CD14-positive monocyte (primary cell): Measurements from ENCODE around the gene IRX4. TPM values are rescaled to one million over a fixed set of nuclear protein-coding genes. Genes with fewer than 3 reads are reported as not detected.

Source experiments
- DNase-seq, 3 donors: peaks; one replicate each; pipeline ENCODE4 v3.0.0-alpha.2; 2011 to 2022
- H2AFZ ChIP-seq: 2 replicates; pipeline ENCODE4 v1.6.0; 2012; ENCODE audit warnings: mild to moderate bottlenecking, low read depth, low read length, inconsistent platforms; ENCODE audit not compliant: insufficient read depth, poor library complexity, severe bottlenecking
- H3K27ac ChIP-seq, 2 donors: 1 replicate in 1 of 2; 2 replicates in 1 of 2; pipeline ENCODE4 v1.5.1; 2012 to 2013; ENCODE audit warnings: low read length in 2 of 2, control low read depth in 1 of 2, inconsistent platforms in 1 of 2, low read depth in 1 of 2, mild to moderate bottlenecking in 1 of 2
- H3K27me3 ChIP-seq, 2 donors: one replicate each; pipeline versions ENCODE4 v1.6.0 to v1.6.1; 2011 to 2013; ENCODE audit warnings: low read length in 2 of 2; ENCODE audit not compliant: control insufficient read depth in 2 of 2, insufficient read depth in 2 of 2
- H3K36me3 ChIP-seq, 2 donors: replicated peaks in 1 of 2; 1 replicate in 1 of 2; 2 replicates in 1 of 2; pipeline versions ENCODE4 v1.5.1 to v1.6.1; 2012 to 2013; ENCODE audit warnings: low read length in 2 of 2, control low read depth in 1 of 2, inconsistent platforms in 1 of 2, mild to moderate bottlenecking in 1 of 2; ENCODE audit not compliant: insufficient read depth in 2 of 2, control insufficient read depth in 1 of 2
- H3K4me1 ChIP-seq, 2 donors: 1 replicate in 1 of 2; 2 replicates in 1 of 2; pipeline versions ENCODE4 v1.5.1 to v1.6.1; 2012 to 2013; ENCODE audit warnings: low read length in 2 of 2, control low read depth in 1 of 2, inconsistent platforms in 1 of 2, mild to moderate bottlenecking in 1 of 2, moderate library complexity in 1 of 2; ENCODE audit not compliant: insufficient read depth in 2 of 2, control insufficient read depth in 1 of 2
- H3K4me2 ChIP-seq: replicated peaks from 2 replicates; pipeline ENCODE3; 2012; ENCODE audit warnings: low read length, moderate library complexity, mild to moderate bottlenecking; ENCODE audit not compliant: poor library complexity, severe bottlenecking; ENCODE audit errors: extremely low read depth
- H3K4me3 ChIP-seq, 3 experiments: fragments of 200-600 bp in 1 of 3; sonication (generic) in 1 of 3; replicated peaks in 1 of 3; 1 replicate in 2 of 3; 2 replicates in 1 of 3; pipeline ENCODE4 v1.5.1; 2011 to 2013; ENCODE audit warnings: low read length in 3 of 3, mild to moderate bottlenecking in 3 of 3, control low read depth in 2 of 3, low read depth in 2 of 3, inconsistent platforms in 1 of 3, moderate library complexity in 1 of 3
- H3K79me2 ChIP-seq: 2 replicates; pipeline ENCODE4 v1.6.0; 2012; ENCODE audit warnings: mild to moderate bottlenecking, control low read depth, inconsistent platforms, low read length, moderate library complexity; ENCODE audit not compliant: insufficient read depth
- H3K9ac ChIP-seq: 2 replicates; pipeline ENCODE4 v1.6.0; 2017; ENCODE audit warnings: low read length, mild to moderate bottlenecking; ENCODE audit not compliant: insufficient read depth, poor library complexity, severe bottlenecking
- H3K9me3 ChIP-seq, 2 donors: replicated peaks in 1 of 2; 1 replicate in 1 of 2; 2 replicates in 1 of 2; pipeline versions ENCODE4 v1.5.1 to v1.6.1; 2012 to 2013; ENCODE audit warnings: low read length in 2 of 2, control low read depth in 1 of 2; ENCODE audit not compliant: control insufficient read depth in 1 of 2, insufficient read depth in 1 of 2
- H4K20me1 ChIP-seq: 2 replicates; pipeline ENCODE4 v1.6.0; 2012; ENCODE audit warnings: mild to moderate bottlenecking, low read length, control low read depth, moderate library complexity; ENCODE audit not compliant: insufficient read depth
- H3K27ac Mint-ChIP-seq, 7 donors: one replicate each; pipeline ENCODE4 v1.8.0; 2020; ENCODE audit warnings: mild to moderate bottlenecking in 7 of 7, mixed read lengths in 7 of 7, moderate library complexity in 6 of 7, inconsistent platforms in 2 of 7
- H3K27me3 Mint-ChIP-seq, 3 donors: one replicate each; pipeline ENCODE4 v1.8.0; 2021 to 2022; ENCODE audit warnings: low read depth in 3 of 3, mild to moderate bottlenecking in 3 of 3, mixed read lengths in 3 of 3, moderate library complexity in 3 of 3, inconsistent platforms in 1 of 3
- H3K36me3 Mint-ChIP-seq, 2 donors: one replicate each; pipeline ENCODE4 v1.8.0; 2020; ENCODE audit warnings: mixed read lengths in 2 of 2, inconsistent platforms in 1 of 2, mild to moderate bottlenecking in 1 of 2
- H3K4me1 Mint-ChIP-seq: one replicate; pipeline ENCODE4 v1.8.0; 2020; ENCODE audit warnings: mild to moderate bottlenecking, mixed read lengths
- H3K4me3 Mint-ChIP-seq, 2 donors: one replicate each; pipeline ENCODE4 v1.8.0; 2020; ENCODE audit warnings: mild to moderate bottlenecking in 2 of 2, mixed read lengths in 2 of 2, moderate library complexity in 1 of 2
- H3K9me3 Mint-ChIP-seq, 7 donors: one replicate each; pipeline ENCODE4 v1.8.0; 2020 to 2022; ENCODE audit warnings: mixed read lengths in 7 of 7, mild to moderate bottlenecking in 6 of 7, moderate library complexity in 6 of 7, inconsistent platforms in 2 of 7
- WGBS: methylation state at CpG from one replicate; pipeline ENCODE4 v1.1.5; 2013; ENCODE audit warnings: missing lambda C conversion rate; ENCODE audit not compliant: insufficient coverage; 5-methylcytosine and 5-hydroxymethylcytosine counted together
- intact Hi-C, 2 donors: fragments of 100-400 bp; cut with micrococcal nuclease; formaldehyde crosslinking; loops; one replicate each; pipeline versions ENCODE4 v1.15.0 to v1.15.1; 2023
- polyA plus RNA-seq, 3 donors: library from polyadenylated mRNA; depleted of rRNA in 1 of 3; unstranded in 2 of 3; stranded (reverse) in 1 of 3; fragments of 300-500 nt in 2 of 3; fragments of >200 nt in 1 of 3; fragmentation: Illumina TruSeq in 2 of 3; gene quantifications; 1 replicate in 2 of 3; 2 replicates in 1 of 3; pipeline ENCODE4 v1.2.3, GENCODE V29; 2012 to 2021
- TF ChIP-seq, protein P1 (sequence below): fragments of 200-600 bp; IDR thresholded peaks from one replicate; pipeline ENCODE4 v1.8.0; 2022; ENCODE audit warnings: antibody characterized with exemption, mild to moderate bottlenecking

IRX4 gene
- polyA plus RNA-seq, 3 donors, result not detected

DNA sequence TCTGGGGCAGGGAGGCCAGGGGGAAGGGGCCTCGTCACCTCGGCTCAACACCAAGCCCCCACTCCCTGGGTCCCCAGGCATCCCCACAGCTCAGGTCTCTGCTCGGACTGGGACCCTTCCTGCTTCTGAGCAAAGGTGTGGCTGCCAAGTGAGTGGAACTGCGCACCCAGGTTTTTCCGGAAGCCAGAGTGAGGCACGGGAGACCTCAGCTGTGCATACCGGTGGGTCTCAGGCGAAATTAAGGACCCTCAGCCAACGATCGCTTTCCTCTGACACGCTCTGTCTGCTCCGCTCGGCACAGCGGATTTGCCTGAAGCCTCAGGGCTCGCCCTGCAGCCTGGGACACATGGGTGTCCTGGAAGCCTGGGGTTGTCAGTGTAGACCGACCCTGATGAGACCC is 41.0 kb upstream of the IRX4 start:
- Histone ChIP-seq H4K20me1 (no peaks in the 10 kb centered on the region), H3K9me3 (peaks cover 0 to 1% of the 10 kb centered on the region in 2 donors), H3K27me3 (no peaks in the 10 kb centered on the region), H3K9ac (no peak overlapping the region), H3K4me2 (no peak overlapping the region), H3K4me3 (no peak overlapping the region), H3K79me2 (no peaks in the 10 kb centered on the region), H2AFZ (no peak overlapping the region), H3K4me1 (no peaks in the 10 kb centered on the region), H3K36me3 (no peaks in the 10 kb centered on the region), H3K27ac (no peak overlapping the region)
- intact Hi-C loops, result no loop called here
- H3K4me3 Mint-ChIP-seq, result no peak overlapping the region
- WGBS, result 85% methylated on average over 15 of the region's 16 CpGs
- no peak for DNase-seq
- H3K27me3 Mint-ChIP-seq, result peaks cover 1 to 6% (median 4%) of the 10 kb centered on the region in 3 donors
- no peaks in the 10 kb centered on the region for H3K36me3 Mint-ChIP-seq
- no peak overlapping the region for H3K27ac Mint-ChIP-seq
- no peaks in the 10 kb centered on the region for H3K4me1 Mint-ChIP-seq
- no peaks in the 10 kb centered on the region for H3K9me3 Mint-ChIP-seq
- TF ChIP-seq, protein P1, sequence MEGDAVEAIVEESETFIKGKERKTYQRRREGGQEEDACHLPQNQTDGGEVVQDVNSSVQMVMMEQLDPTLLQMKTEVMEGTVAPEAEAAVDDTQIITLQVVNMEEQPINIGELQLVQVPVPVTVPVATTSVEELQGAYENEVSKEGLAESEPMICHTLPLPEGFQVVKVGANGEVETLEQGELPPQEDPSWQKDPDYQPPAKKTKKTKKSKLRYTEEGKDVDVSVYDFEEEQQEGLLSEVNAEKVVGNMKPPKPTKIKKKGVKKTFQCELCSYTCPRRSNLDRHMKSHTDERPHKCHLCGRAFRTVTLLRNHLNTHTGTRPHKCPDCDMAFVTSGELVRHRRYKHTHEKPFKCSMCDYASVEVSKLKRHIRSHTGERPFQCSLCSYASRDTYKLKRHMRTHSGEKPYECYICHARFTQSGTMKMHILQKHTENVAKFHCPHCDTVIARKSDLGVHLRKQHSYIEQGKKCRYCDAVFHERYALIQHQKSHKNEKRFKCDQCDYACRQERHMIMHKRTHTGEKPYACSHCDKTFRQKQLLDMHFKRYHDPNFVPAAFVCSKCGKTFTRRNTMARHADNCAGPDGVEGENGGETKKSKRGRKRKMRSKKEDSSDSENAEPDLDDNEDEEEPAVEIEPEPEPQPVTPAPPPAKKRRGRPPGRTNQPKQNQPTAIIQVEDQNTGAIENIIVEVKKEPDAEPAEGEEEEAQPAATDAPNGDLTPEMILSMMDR, result no peak

DNA sequence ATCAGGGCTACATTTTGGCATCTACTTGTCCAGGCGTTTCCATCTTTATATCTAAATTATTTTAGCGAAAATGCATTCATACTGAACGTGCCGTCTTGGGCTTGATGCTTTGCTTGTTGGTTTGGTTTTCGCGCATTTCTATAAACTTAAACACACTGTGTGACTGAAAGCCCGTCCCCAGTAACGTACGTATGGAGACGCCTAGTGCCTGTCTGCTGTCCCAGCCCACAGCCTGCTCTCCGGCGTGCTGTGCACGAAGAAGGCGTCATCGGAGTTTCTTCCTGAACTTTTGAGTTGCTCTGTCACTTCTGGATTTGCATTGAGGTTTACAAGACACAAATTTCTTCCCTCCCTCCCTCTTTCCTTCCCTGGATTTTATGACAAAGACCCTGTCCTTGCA is 40.6 kb upstream of the IRX4 start:
- WGBS, result 92% methylated on average over 15 of the region's 15 CpGs

More for the DNA sequence above, 40.6 kb upstream of the IRX4 start:
- intact Hi-C loops, result no loop called here
- Histone ChIP-seq H3K27me3 (no peaks in the 10 kb centered on the region), H3K4me1 (no peaks in the 10 kb centered on the region), H3K36me3 (no peaks in the 10 kb centered on the region), H4K20me1 (no peaks in the 10 kb centered on the region), H3K4me3 (no peak overlapping the region), H3K4me2 (no peak overlapping the region), H2AFZ (no peak overlapping the region), H3K9me3 (no peaks in the 10 kb centered on the region), H3K79me2 (no peaks in the 10 kb centered on the region), H3K9ac (no peak overlapping the region), H3K27ac (no peak overlapping the region)
- H3K4me1 Mint-ChIP-seq, result no peaks in the 10 kb centered on the region
- H3K27ac Mint-ChIP-seq, result no peak overlapping the region
- H3K9me3 Mint-ChIP-seq, result no peaks in the 10 kb centered on the region
- H3K36me3 Mint-ChIP-seq, result no peaks in the 10 kb centered on the region
- no peak overlapping the region for H3K4me3 Mint-ChIP-seq
- DNase-seq, result no peak
- peaks cover 4 to 6% (median 4%) of the 10 kb centered on the region in 3 donors for H3K27me3 Mint-ChIP-seq
- TF ChIP-seq, protein P1, result no peak
